HS-27A (cell line): Measurements from ENCODE around the gene IL4.
"Not testable (repeated sequence)": the region's sequence is repeated elsewhere in the genome, so short reads cannot be mapped to it uniquely, and the experiment has no call there.

Experiments used
- DNase-seq: peaks from one replicate; pipeline ENCODE4 v3.0.0-alpha.2; 2012; ENCODE audit warnings: low read depth, missing footprints

IL4 gene

DNA sequence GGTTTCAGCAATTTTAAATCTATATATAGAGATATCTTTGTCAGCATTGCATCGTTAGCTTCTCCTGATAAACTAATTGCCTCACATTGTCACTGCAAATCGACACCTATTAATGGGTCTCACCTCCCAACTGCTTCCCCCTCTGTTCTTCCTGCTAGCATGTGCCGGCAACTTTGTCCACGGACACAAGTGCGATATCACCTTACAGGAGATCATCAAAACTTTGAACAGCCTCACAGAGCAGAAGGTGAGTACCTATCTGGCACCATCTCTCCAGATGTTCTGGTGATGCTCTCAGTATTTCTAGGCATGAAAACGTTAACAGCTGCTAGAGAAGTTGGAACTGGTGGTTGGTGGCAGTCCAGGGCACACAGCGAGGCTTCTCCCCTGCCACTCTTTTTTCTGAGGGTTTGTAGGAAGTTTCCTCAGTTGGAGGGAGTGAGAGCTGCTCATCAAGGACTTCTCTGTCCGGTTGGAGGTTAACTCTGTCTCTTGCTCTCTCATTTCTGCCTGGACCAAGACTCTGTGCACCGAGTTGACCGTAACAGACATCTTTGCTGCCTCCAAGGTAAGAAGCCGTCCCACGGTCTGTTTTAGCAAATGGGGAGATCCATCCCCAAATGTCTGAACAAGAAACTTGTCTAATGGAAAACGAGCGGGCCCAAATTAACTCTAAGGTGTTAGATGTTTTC lies at the start of gene IL4:
Gene IL4 (plus strand): TSS at position 51 of the 692 bp plus-strand sequence. CDS start 62 bp downstream, at position 113.
- DNase-seq = no peak

GRCh38 chr5:132627470-132627869 lies 46.3 kb upstream of the IL4 start:
- no peak for DNase-seq

- no peak for DNase-seq
These were observed 45.0 kb upstream of the IL4 start for GRCh38 chr5:132628814-132629213.

DNA sequence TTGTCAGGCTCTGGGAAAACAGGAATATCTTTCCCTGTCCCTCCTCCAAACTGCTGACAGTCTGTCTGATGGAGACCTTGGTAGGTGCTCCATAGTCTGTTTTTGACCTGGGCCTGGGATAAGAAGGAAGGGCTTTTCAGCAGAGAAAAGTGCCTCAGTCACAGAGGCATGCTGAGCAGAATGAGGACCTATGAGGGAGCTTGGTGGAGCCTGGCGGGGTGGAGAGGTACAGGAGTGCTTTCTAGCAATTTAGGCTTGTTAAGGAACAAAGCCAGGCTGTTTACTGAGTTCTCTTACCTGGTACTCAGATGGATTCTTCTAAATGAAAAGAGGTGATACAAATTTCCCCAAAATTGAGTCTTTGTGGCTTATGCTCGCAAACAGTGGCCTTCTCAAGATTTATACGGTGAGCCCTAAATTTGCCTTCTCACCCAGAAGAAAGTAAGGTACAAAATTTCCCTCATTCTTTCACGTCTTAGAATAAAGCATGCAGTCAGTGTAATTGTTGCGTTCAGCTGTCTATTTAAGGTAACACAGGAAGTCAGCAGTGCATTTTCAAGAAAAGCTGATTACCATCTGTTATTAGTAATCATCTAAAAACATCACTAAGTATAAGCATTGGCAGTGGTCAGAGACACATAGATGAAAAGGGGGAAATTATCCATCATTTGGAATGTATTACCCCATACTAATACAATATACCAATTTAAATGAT lies 44.4 kb upstream of the IL4 start:
- DNase-seq = no peak

GRCh38 chr5:132633587-132633986 lies 40.2 kb upstream of the IL4 start:
- DNase-seq = not testable (repeated sequence)

GRCh38 chr5:132635873-132636272 lies 37.9 kb upstream of the IL4 start:
- no peak for DNase-seq

GRCh38 chr5:132637241-132637640 lies 36.5 kb upstream of the IL4 start:
- no peak for DNase-seq

GRCh38 chr5:132639706-132640130 lies 34.1 kb upstream of the IL4 start:
- no peak for DNase-seq

GRCh38 chr5:132640613-132641012 lies 33.2 kb upstream of the IL4 start:
- DNase-seq = no peak

DNA sequence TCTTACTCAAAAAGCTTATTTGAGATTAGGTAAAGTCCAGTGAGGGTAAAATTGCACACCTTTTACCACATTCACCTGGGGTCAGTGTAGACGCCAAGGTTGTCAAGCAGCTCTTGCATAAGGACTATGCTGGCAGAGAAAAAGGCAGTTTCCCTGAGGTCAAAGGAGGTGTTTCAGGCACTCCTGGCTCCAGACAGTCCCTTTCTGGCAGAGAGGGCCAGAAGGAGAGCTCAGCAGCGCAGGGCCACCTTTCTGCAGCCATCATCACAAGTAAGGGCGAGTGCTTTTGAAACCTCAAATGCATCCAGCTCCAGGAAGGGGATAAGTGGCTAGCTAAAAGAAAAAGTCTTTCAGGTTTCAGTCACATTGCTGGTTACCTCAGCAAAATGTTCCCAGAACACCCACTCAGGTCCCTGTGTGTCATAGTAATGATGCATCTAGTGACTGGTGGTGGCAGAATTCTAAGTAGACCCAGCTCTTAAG lies 32.5 kb upstream of the IL4 start:
- DNase-seq = no peak

GRCh38 chr5:132641841-132642240 lies 31.9 kb upstream of the IL4 start:
- no peak for DNase-seq

- no peak for DNase-seq
These were observed 29.6 kb upstream of the IL4 start for GRCh38 chr5:132644177-132644576.

DNA sequence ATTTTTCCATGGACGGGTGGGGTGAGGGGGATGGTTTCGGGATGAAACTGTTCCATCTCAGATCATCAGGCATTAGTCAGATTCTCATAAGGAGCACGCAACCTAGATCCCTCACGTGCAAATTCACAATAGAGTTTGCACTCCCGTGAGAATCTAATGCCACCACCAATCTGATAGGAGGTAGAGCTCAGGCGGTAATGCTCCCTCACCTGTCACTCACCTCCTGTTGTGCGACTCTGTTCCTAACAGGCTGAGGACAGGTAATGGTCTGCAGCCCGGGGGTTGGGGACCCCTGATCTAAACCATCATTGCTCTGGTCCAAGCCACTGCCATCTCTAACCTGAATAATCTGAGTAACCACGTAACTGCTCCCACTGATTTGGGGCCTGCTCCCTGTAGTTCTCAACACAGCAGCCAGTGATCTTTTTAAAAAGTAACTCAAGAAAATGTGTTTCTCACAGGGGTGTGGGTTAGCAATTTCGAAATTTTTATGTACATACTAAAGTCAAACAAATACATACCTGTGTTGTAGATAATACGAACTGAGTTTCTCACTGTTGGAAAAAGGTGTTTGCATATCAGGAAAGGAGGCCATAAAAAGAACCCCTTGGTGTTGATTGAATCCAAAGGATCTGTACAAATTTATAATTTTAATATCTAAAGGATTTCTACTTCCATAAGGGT lies 27.1 kb upstream of the IL4 start:
- DNase-seq = no peak

GRCh38 chr5:132647473-132647872 lies 26.3 kb upstream of the IL4 start:
- DNase-seq = no peak

DNA sequence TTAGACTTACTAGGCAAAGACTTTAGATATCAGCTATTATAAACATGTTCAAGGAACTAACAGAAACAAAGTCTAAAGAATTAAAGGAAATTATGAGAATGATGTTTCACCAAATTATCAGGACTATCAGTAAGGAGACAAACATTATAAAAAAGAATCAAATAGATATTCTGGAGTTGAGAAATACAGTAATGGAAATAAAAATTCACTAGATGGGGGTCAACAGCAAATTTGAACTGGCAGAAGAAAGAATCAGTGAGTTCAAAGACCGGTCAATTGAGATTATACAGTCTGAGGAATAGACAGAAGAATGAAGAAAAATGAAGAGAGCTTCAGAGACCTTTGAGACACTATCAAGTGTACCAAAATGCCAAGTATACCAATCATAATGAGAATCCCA lies 25.4 kb upstream of the IL4 start:
- DNase-seq = no peak

DNA sequence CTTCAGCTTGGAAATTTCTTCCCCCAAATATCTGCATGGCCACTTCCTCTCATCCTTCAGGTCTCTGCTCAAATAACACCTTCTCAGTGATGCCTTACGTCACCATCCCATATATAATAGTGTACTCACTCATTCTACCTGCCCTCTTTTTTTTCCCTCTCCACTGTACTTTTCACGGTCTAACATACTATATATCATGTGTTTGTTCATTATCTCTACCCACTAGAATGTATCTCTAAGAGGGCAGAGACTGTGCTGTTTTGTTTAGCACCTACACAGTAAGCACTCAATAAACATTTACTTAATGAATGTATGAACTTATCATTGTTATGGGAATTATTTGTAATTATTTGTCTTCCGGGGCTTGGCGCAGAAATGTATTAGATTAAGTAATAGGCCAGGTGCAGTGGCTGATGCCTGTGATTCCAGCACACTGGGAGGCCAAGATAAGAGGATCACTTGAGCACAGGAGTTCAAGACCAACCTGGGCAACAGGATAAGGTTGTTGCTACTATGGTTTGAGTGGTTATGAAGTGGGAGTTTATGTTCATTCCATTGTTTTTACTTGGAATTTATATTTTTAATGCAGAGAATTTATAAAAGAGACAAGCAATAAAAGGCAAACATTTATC lies 21.8 kb upstream of the IL4 start:
- no peak for DNase-seq

DNA sequence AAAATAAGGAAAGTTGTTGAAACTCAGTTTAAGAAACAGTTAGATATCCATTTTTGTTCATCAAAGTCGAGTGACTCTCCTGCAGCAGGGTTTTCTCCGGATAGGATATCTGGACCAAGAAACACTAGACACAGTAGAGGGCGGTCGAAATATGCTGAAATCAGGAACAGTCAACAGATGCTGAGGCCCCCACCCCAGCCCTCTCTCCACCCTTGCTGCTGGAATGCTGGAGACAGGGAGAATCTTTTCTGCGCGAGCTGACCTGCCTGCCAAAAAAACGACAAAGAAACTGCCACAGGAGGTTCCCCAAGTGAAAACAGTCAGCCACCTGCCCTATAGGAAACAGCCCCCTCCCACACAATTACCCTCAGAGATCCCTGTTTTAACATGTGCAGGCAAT lies 20.1 kb upstream of the IL4 start:
- no peak for DNase-seq

- DNase-seq = no peak
These were observed 17.7 kb upstream of the IL4 start for GRCh38 chr5:132655821-132656773.

DNA sequence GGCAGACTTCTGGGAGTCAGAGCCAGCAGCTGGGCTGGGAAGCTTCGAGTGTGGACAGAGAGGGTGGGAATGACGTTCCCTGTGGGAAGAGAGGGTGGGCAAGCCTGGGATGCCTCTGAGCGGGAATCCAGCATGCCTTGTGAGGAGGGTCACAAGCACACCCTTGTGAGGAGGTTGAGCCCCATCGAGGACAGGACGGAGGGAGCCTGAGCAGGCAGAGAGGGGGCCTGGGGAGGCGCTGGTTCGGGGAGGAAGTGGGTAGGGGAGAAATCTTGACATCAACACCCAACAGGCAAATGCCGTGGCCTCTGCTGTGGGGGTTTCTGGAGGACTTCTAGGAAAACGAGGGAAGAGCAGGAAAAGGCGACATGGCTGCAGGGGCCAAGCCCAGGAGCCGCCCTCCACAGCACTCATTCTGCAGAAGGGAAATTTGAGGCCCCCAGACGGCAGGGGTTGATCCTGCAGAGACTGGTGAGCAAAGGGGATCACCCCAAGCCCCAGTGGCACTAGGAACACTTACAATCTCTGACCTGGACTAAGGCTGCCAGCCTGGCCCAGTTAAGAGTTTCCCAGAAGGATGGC lies 16.9 kb upstream of the IL4 start:
- no peak for DNase-seq

- DNase-seq = no peak
These were observed 16.0 kb upstream of the IL4 start, which contains the start of gene IL13 for GRCh38 chr5:132657676-132658380. Gene IL13, plus strand, starts transcription at chr5:132658173. Its CDS starts 14 bp downstream, at chr5:132658187.
